Prostate gland (tissue), 2 donors: ENCODE data around the gene SIGLEC8. TPM values are rescaled to one million over a fixed set of nuclear protein-coding genes. Genes with fewer than 3 reads are reported as not detected.

Experiments
- DNase-seq: peaks from one replicate; pipeline ENCODE4 v3.0.0-alpha.2; 2019; ENCODE audit warnings: low spot score
- H3K27ac ChIP-seq, 2 donors: fragments of 200-600 bp; sonication (generic); 2 replicates each; pipeline ENCODE4 v1.5.1; 2017 to 2019
- H3K27me3 ChIP-seq: fragments of 200-600 bp; sonication (generic); replicated peaks from 2 replicates; pipeline ENCODE4 v1.5.1; 2019; ENCODE audit not compliant: insufficient read depth
- H3K36me3 ChIP-seq, 2 donors: fragments of 200-600 bp; sonication (generic); 1 replicate in 1 of 2; 2 replicates in 1 of 2; pipeline versions ENCODE4 v1.5.1 to v1.8.1; 2017 to 2019
- H3K4me1 ChIP-seq: fragments of 200-600 bp; sonication (generic); replicated peaks from 2 replicates; pipeline ENCODE4 v1.5.1; 2019
- H3K4me3 ChIP-seq, 2 donors: fragments of 200-600 bp; sonication (generic); 2 replicates each; pipeline ENCODE4 v1.5.1; 2017 to 2019
- H3K9me3 ChIP-seq: fragments of 200-600 bp; sonication (generic); 2 replicates; pipeline ENCODE4 v1.5.1; 2017
- CTCF ChIP-seq, 4 experiments: fragments of 200-600 bp in 2 of 4; fragments of 450-650 bp in 2 of 4; sonication (generic) in 2 of 4; IDR thresholded peaks; 1 replicate in 3 of 4; 2 replicates in 1 of 4; pipeline ENCODE4 v1.5.1; 2016 to 2019; ENCODE audit warnings: antibody characterized with exemption in 4 of 4, mild to moderate bottlenecking in 2 of 4, moderate library complexity in 2 of 4
- POLR2A ChIP-seq: fragments of 450-650 bp; IDR thresholded peaks from one replicate; pipeline ENCODE4 v1.6.1; 2016; ENCODE audit warnings: antibody characterized with exemption, mild to moderate bottlenecking
- POLR2AphosphoS5 ChIP-seq: sonication (generic); formaldehyde crosslinking; IDR thresholded peaks from one replicate; pipeline ENCODE4 v1.6.1; 2017; ENCODE audit warnings: antibody characterized with exemption
- WGBS: methylation state at CpG from one replicate; pipeline ENCODE4 v1.1.5; 2018; 5-methylcytosine and 5-hydroxymethylcytosine counted together
- intact Hi-C: fragments of 100-400 bp; cut with DNase I; formaldehyde crosslinking; loops from one replicate; pipeline ENCODE4 v1.14.2; 2022
- total RNA-seq, 2 donors: library from RNA; depleted of rRNA; stranded (reverse); fragments of >200 nt; gene quantifications; one replicate each; pipeline ENCODE4 v1.1.0, GENCODE V29; 2016

SIGLEC8 gene
- total RNA-seq, 2 donors from 2014 or later, result 1.0 to 3.0 TPM

DNA sequence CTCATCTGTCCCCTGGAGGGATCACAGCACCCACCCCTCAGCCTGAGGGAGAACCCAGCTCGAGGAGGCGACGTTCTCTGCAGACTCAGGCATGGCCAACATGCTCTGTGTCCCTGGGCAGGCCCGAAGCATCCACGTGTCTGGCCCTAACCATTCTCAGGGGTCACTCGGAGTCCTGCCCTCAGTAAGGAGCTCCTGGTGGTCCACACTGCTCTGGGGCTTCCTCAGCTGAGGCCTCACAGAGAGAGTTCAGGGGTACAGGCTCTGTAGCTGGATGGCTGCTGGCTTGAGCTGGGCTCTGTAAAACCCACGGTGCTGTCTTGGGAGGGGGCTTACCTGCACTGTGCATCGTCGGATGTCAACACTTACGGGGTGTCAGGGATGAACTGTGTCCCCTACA lies 4.4 kb upstream of the SIGLEC8 start:
- Histone ChIP-seq H3K4me1 (no peaks in the 10 kb centered on the region), H3K9me3 (no peaks in the 10 kb centered on the region), H3K4me3 (no peak overlapping the region), H3K27me3 (no peaks in the 10 kb centered on the region), H3K36me3 (no peaks in the 10 kb centered on the region), H3K27ac (no peak overlapping the region)
- whole genome bisulfite sequencing, result 72% methylated on average over 10 of the region's 10 CpGs
- intact Hi-C loops, result no loop called here
- TF ChIP-seq POLR2AphosphoS5 (no peak), CTCF (IDR thresholded peaks at IDR 0.05) (no peak), POLR2A (no peak)
- no peak for DNase-seq

GRCh38 chr19:51462276-51462675 lies 4.0 kb upstream of the SIGLEC8 start:
- H3K9me3 ChIP-seq, result no peaks in the 10 kb centered on the region
- H3K27me3 ChIP-seq, result no peaks in the 10 kb centered on the region
- no peak overlapping the region for H3K27ac ChIP-seq
- H3K36me3 ChIP-seq, result no peaks in the 10 kb centered on the region
- H3K4me3 ChIP-seq, result no peak overlapping the region
- intact Hi-C loops, result no loop called here
- DNase-seq, result no peak
- 78% methylated on average over 7 of the region's 7 CpGs for WGBS
- no peak for TF ChIP-seq CTCF (IDR thresholded peaks at IDR 0.05)
- no peak for TF ChIP-seq POLR2AphosphoS5
- TF ChIP-seq POLR2A, result no peak
- H3K4me1 ChIP-seq, result no peaks in the 10 kb centered on the region

DNA sequence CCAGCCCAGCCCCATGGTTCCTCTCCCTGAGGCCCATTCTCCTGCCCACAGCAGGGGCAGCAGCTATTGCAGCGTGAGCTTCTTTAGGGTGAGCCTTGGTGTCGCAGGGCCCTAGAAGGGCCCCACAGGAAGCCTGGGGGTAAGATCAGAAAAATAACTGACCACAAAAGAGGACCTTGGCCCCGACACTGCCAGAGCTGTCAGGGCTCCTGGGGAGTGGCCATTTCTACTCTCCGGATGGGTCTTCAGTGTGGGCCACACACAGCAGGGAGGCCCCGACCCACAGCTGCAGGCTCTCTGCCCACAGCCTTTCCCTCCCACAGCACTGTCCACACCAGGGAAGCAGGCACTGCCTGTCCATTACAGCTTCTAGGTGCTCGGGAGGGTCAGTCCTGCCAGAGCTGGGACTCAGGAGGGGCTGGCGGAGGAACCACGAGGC lies 3.5 kb upstream of the SIGLEC8 start:
- intact Hi-C loops, result no loop called here
- Histone ChIP-seq H3K36me3 (no peaks in the 10 kb centered on the region), H3K4me1 (no peaks in the 10 kb centered on the region), H3K27me3 (no peaks in the 10 kb centered on the region), H3K4me3 (no peak overlapping the region), H3K9me3 (no peaks in the 10 kb centered on the region), H3K27ac (no peak overlapping the region)
- WGBS, result 73% methylated on average over 8 of the region's 8 CpGs
- TF ChIP-seq CTCF (IDR thresholded peaks at IDR 0.05) (no peak), POLR2AphosphoS5 (no peak), POLR2A (no peak)
- DNase-seq, result no peak

DNA sequence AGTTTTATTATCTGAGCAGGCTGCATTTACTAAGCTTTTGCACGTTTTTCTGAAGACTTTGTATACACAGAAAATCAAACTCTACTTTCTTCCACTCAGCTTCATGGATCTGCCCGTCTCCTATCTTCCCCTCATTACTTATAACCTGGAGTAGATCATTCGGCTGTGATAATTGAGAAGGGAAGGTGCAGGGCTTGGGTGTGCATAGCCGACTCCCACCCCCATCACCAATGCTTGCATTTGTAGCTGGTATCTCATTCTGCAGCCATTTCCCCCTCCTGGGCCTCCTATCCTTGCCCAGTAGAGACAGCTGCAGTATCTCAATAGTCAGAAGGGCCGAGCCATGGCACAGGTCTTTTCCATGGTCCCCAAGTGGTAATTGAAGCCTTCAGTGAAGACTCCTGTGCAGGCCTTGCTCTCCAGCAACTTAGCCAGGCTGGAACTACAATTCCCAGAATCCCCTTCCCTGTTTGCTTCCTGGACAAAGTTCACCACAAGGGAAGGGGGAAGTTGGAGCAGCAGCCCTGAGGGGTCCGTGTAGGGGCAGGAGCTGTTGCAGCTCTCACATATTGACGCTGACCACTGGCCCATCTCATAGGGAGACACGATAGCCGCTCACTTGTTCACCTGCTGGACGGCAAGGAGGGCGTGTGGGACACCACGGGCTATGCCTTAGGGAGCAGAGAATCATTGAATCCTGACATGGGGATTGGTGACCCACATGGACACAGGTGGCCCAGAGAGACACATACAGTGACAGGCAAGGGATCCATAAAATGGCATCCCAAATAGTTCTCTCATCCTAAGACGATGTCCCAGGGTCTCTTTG lies 2.1 kb upstream of the SIGLEC8 start:
- TF ChIP-seq CTCF (IDR thresholded peaks at IDR 0.05), result no peak
- Histone ChIP-seq H3K36me3 (no peaks in the 10 kb centered on the region), H3K4me1 (no peaks in the 10 kb centered on the region), H3K27ac (no peak overlapping the region), H3K9me3 (no peaks in the 10 kb centered on the region), H3K4me3 (no peak overlapping the region), H3K27me3 (no peaks in the 10 kb centered on the region)
- DNase-seq, result no peak
- WGBS, result 58% methylated on average over 13 of the region's 13 CpGs
- intact Hi-C loops, result no loop called here

- no peak overlapping the region for H3K27ac ChIP-seq
- no peak for TF ChIP-seq CTCF (IDR thresholded peaks at IDR 0.05)
- TF ChIP-seq POLR2AphosphoS5, result no peak
- TF ChIP-seq POLR2A, result no peak
- intact Hi-C loops, result no loop called here
- H3K36me3 ChIP-seq, result no peaks in the 10 kb centered on the region
- no peaks in the 10 kb centered on the region for H3K9me3 ChIP-seq
- H3K4me1 ChIP-seq, result no peaks in the 10 kb centered on the region
- no peaks in the 10 kb centered on the region for H3K27me3 ChIP-seq
- no peak for DNase-seq
- no peak overlapping the region for H3K4me3 ChIP-seq
- WGBS, result 71% methylated on average over 14 of the region's 14 CpGs
These were observed 748 bp upstream of the SIGLEC8 start for GRCh38 chr19:51458899-51459505.
